H1 (cell line): Measurements from ENCODE around the gene ADAMTS17. TPM values are rescaled to one million over a fixed set of nuclear protein-coding genes. Genes with fewer than 3 reads are reported as not detected.

ENCODE experiments used
- CTCF ChIA-PET: fragments of 300-600 bp; sonication (Branson Sonifier 250); formaldehyde crosslinking; loops from one replicate; lab custom pipeline; 2021; ENCODE audit not compliant: partially characterized antibody; lab: Charles Lee
- POLR2A ChIA-PET: fragments of 300-600 bp; sonication (Branson Sonifier 250); formaldehyde crosslinking; loops from one replicate; lab custom pipeline; 2021; ENCODE audit warnings: inconsistent platforms; ENCODE audit not compliant: partially characterized antibody; lab: Charles Lee
- DNase-seq, 2 experiments: peaks; one replicate each; pipeline versions ENCODE4 v3.0.0 to v3.0.0-alpha.2; 2010 to 2022; ENCODE audit warnings: low spot score in 2 of 2, low read depth in 1 of 2, mixed read lengths in 1 of 2
- FAIRE-seq: peaks from 2 replicates; lab custom pipeline; 2011; peaks lifted over from hg19 to GRCh38; lab: Jason Lieb, UNC
- H2AFZ ChIP-seq: 2 replicates; pipeline ENCODE4 v1.8.1; 2012; ENCODE audit warnings: low read length, inconsistent platforms
- H2AK5ac ChIP-seq: 2 replicates; pipeline ENCODE4 v1.6.1; 2013; ENCODE audit warnings: low read depth, low read length
- H2BK120ac ChIP-seq: replicated peaks from 2 replicates; pipeline ENCODE3; 2013; ENCODE audit warnings: low read depth, low read length, inconsistent platforms
- H2BK12ac ChIP-seq: 2 replicates; pipeline ENCODE4 v1.6.1; 2013; ENCODE audit warnings: low read depth, low read length
- H2BK15ac ChIP-seq: 2 replicates; pipeline ENCODE4 v1.6.1; 2013; ENCODE audit warnings: low read length
- H2BK20ac ChIP-seq: 2 replicates; pipeline ENCODE4 v1.6.1; 2013; ENCODE audit warnings: low read length
- H2BK5ac ChIP-seq: 2 replicates; pipeline ENCODE4 v1.6.1; 2013; ENCODE audit warnings: low read depth, low read length
- H3K14ac ChIP-seq: 2 replicates; pipeline ENCODE4 v1.6.1; 2013; ENCODE audit warnings: inconsistent platforms; ENCODE audit not compliant: insufficient read length
- H3K18ac ChIP-seq: 2 replicates; pipeline ENCODE4 v1.6.1; 2013; ENCODE audit warnings: low read length; ENCODE audit errors: extremely low read depth
- H3K23ac ChIP-seq: 2 replicates; pipeline ENCODE4 v1.6.1; 2013; ENCODE audit warnings: inconsistent platforms; ENCODE audit not compliant: insufficient read length
- H3K23me2 ChIP-seq: 2 replicates; pipeline ENCODE4 v1.6.1; 2013; ENCODE audit warnings: low read depth, low read length
- H3K27ac ChIP-seq: 2 replicates; pipeline ENCODE4 v1.6.1; 2011; ENCODE audit warnings: low read depth, low read length, inconsistent platforms
- H3K27me3 ChIP-seq, 4 experiments: replicated peaks in 1 of 4; 1 replicate in 1 of 4; 2 replicates in 3 of 4; pipeline versions ENCODE4 v1.6.1 to v1.8.1; 2011 to 2013; ENCODE audit warnings: low read length in 3 of 4, mild to moderate bottlenecking in 3 of 4, inconsistent platforms in 2 of 4, mixed read lengths in 2 of 4, moderate library complexity in 1 of 4; ENCODE audit not compliant: control insufficient read depth in 3 of 4, insufficient read depth in 3 of 4; ENCODE audit errors: extremely low read depth in 1 of 4
- H3K36me3 ChIP-seq, 4 experiments: 2 replicates each; pipeline versions ENCODE4 v1.6.1 to v1.8.1; 2011 to 2013; ENCODE audit warnings: mild to moderate bottlenecking in 4 of 4, low read length in 3 of 4, moderate library complexity in 2 of 4, control low read depth in 1 of 4, inconsistent platforms in 1 of 4; ENCODE audit not compliant: insufficient read depth in 4 of 4, control insufficient read depth in 2 of 4
- H3K4ac ChIP-seq: replicated peaks from 2 replicates; pipeline ENCODE3; 2013; ENCODE audit warnings: low read length, low read depth, mixed read lengths, inconsistent platforms; ENCODE audit not compliant: insufficient read length
- H3K4me1 ChIP-seq, 4 experiments: replicated peaks in 1 of 4; 1 replicate in 1 of 4; 2 replicates in 3 of 4; pipeline versions ENCODE4 v1.6.1 to v1.8.1; 2011 to 2013; ENCODE audit warnings: low read length in 3 of 4, inconsistent platforms in 2 of 4, mixed read lengths in 1 of 4; ENCODE audit not compliant: insufficient read depth in 4 of 4, control insufficient read depth in 3 of 4
- H3K4me2 ChIP-seq, 2 experiments: 2 replicates each; pipeline versions ENCODE4 v1.6.1 to v1.8.1; 2011 to 2013; ENCODE audit warnings: low read depth in 2 of 2, low read length in 2 of 2, control low read depth in 1 of 2, inconsistent platforms in 1 of 2, mild to moderate bottlenecking in 1 of 2; ENCODE audit not compliant: insufficient read depth in 1 of 2
- H3K4me3 ChIP-seq, 4 experiments: fragments of 200-600, 300-600 bp in 1 of 4; sonication (generic), shearing (Covaris generic), sonication (Bioruptor Twin) in 1 of 4; 2 replicates each; pipeline versions ENCODE4 v1.5.1 to v1.8.1; 2011 to 2016; ENCODE audit warnings: low read length in 4 of 4, low read depth in 3 of 4, control low read depth in 2 of 4, inconsistent platforms in 2 of 4, mild to moderate bottlenecking in 2 of 4, mixed read lengths in 1 of 4, moderate library complexity in 1 of 4; ENCODE audit not compliant: insufficient read depth in 2 of 4; ENCODE audit errors: extremely low read depth in 1 of 4
- H3K56ac ChIP-seq: replicated peaks from 2 replicates; pipeline ENCODE3; 2013; ENCODE audit warnings: low read depth, mild to moderate bottlenecking, mixed read lengths, low read length, inconsistent platforms; ENCODE audit not compliant: insufficient read length
- H3K79me1 ChIP-seq: 2 replicates; pipeline ENCODE4 v1.6.1; 2013; ENCODE audit warnings: low read depth, low read length, control low read depth
- H3K79me2 ChIP-seq, 2 experiments: 2 replicates each; pipeline versions ENCODE4 v1.6.1 to v1.8.1; 2012 to 2013; ENCODE audit warnings: low read length in 2 of 2, mild to moderate bottlenecking in 2 of 2, inconsistent platforms in 1 of 2; ENCODE audit not compliant: insufficient read depth in 2 of 2, control insufficient read depth in 1 of 2
- H3K9ac ChIP-seq, 4 experiments: replicated peaks in 1 of 4; 1 replicate in 1 of 4; 2 replicates in 3 of 4; pipeline versions ENCODE4 v1.6.1 to v1.8.1; 2011 to 2013; ENCODE audit warnings: low read depth in 3 of 4, low read length in 3 of 4, control low read depth in 2 of 4, mild to moderate bottlenecking in 2 of 4, moderate library complexity in 2 of 4, inconsistent platforms in 1 of 4; ENCODE audit errors: extremely low read depth in 1 of 4
- H3K9me3 ChIP-seq, 2 experiments: 2 replicates each; pipeline versions ENCODE4 v1.6.1 to v1.8.1; 2012 to 2013; ENCODE audit warnings: mild to moderate bottlenecking in 2 of 2, moderate library complexity in 2 of 2, control low read depth in 1 of 2, inconsistent platforms in 1 of 2, low read depth in 1 of 2, low read length in 1 of 2, mixed read lengths in 1 of 2; ENCODE audit not compliant: insufficient read depth in 2 of 2
- H4K20me1 ChIP-seq, 2 experiments: replicated peaks in 1 of 2; 2 replicates each; pipeline versions ENCODE3 to v1.8.1; 2011 to 2013; ENCODE audit warnings: inconsistent platforms in 2 of 2, low read length in 2 of 2, mild to moderate bottlenecking in 1 of 2; ENCODE audit not compliant: insufficient read depth in 2 of 2, control insufficient read depth in 1 of 2
- H4K5ac ChIP-seq: 2 replicates; pipeline ENCODE4 v1.6.1; 2013; ENCODE audit warnings: low read length, low read depth, mixed read lengths, inconsistent platforms; ENCODE audit not compliant: insufficient read length
- H4K8ac ChIP-seq: 2 replicates; pipeline ENCODE4 v1.8.0; 2013; ENCODE audit warnings: mild to moderate bottlenecking, moderate library complexity, low read length, inconsistent platforms; ENCODE audit not compliant: insufficient read depth; ENCODE audit errors: extremely low read depth
- H4K91ac ChIP-seq: replicated peaks from 2 replicates; pipeline ENCODE3; 2013; ENCODE audit warnings: low read length, mixed read lengths, inconsistent platforms; ENCODE audit not compliant: insufficient read length
- CHD1 ChIP-seq: IDR thresholded peaks from 2 replicates; pipeline ENCODE4 v1.6.1; 2012; ENCODE audit warnings: low read depth, low read length, improper control_type of control experiment
- YY1 ChIP-seq: IDR thresholded peaks from 2 replicates; pipeline ENCODE4 v1.6.1; 2011; ENCODE audit warnings: low read depth, mild to moderate bottlenecking, low read length
- WGBS, 2 experiments: shearing (Covaris generic) in 1 of 2; methylation state at CpG; one replicate each; pipeline versions ENCODE4 v1.1.6 to v1.1.7; 2013 to 2015; ENCODE audit warnings: low lambda C conversion rate in 2 of 2, mixed read lengths in 2 of 2, inconsistent platforms in 1 of 2, low coverage in 1 of 2, missing lambda C conversion rate in 1 of 2; ENCODE audit not compliant: insufficient replicate concordance in 2 of 2, insufficient coverage in 1 of 2, insufficient read length in 1 of 2; ENCODE audit errors: extremely low coverage in 1 of 2, missing lambda C conversion rate in 1 of 2; 5-methylcytosine and 5-hydroxymethylcytosine counted together
- polyA plus RNA-seq, 7 experiments: library from polyadenylated mRNA; depleted of rRNA in 3 of 7; stranded (reverse) in 5 of 7; unstranded in 2 of 7; fragments of >200 nt in 5 of 7; fragments of 200-250 nt in 2 of 7; gene quantifications; 1 replicate in 5 of 7; 2 replicates in 1 of 7; 4 replicates in 1 of 7; pipeline versions ENCODE4 v1.2.1 to v1.2.3, GENCODE V29; 2011 to 2013; ENCODE audit warnings: missing spikeins in 2 of 7, mixed read lengths in 2 of 7
- total RNA-seq: library from RNA; stranded (reverse); fragmentation: NEBNext Ultra II Directional; extraction: Animal tissue kit (Norgen Biotek cat#: 25700); gene quantifications from 2 replicates; pipeline ENCODE4 v1.2.1, GENCODE V29; 2021

ADAMTS17 gene
- total and polyA plus RNA-seq, 2 of the 8 experiments (the other 6 are each of a cell fraction or from before 2014, with no cell fraction given), result 0.51 to 1.7 TPM

DNA sequence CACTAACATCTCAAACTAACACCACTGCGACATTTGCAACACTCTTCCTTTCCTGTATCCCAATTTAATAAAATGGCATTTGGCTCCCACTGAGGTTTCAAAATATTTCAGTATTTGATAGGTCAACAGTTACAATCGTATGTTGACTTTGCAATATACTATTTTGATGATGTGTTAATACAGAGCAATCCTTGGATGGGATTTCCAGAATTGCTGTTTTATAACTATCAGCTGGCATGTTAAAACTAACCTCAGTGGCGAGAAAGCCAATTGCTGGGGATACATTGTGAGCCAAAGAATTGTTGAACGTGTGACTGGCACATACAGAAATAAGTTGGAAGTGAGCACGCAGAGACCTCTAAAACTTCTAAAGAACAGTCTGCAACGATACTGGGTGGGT lies 382.4 kb downstream of the ADAMTS17 start:
- no peak overlapping the region for H2BK120ac ChIP-seq
- H4K5ac ChIP-seq, result no peak overlapping the region
- no peak overlapping the region for H2BK5ac ChIP-seq
- H3K23me2 ChIP-seq, result no peaks in the 10 kb centered on the region
- no peaks in the 10 kb centered on the region for H3K36me3 ChIP-seq
- no peaks in the 10 kb centered on the region; a peak in 1 of 4 replicates for H3K9me3 ChIP-seq
- no peak overlapping the region for H4K91ac ChIP-seq
- DNase-seq (no peak), FAIRE-seq (no peak)
- peaks cover 0 to 2% (median 0%) of the 10 kb centered on the region in 4 experiments; a peak in 1 of 7 replicates for H3K27me3 ChIP-seq
- no peak overlapping the region for H3K9ac ChIP-seq
- H4K20me1 ChIP-seq, result no peaks in the 10 kb centered on the region
- ChIA-PET CTCF (interaction anchor here (0.9 to 5.4 kb wide), 7 partner anchors 11 to 392 kb away, joined by 3 to 42 read pairs (median 6); no protein-coding TSS in a partner anchor), POLR2A (no interaction called here)
- WGBS, 2 experiments, result 88% methylated on average over 6 of the region's 6 CpGs; no CpG with 5 or more reads in 1 of the 2 experiments
- H3K27ac ChIP-seq, result no peak overlapping the region
- H3K4me2 ChIP-seq, result no peak overlapping the region
- H3K79me2 ChIP-seq, result no peaks in the 10 kb centered on the region
- no peak overlapping the region for H3K56ac ChIP-seq
- H2BK15ac ChIP-seq, result no peak overlapping the region
- no peak overlapping the region for H3K18ac ChIP-seq
- H2AFZ ChIP-seq, result no peak overlapping the region
- no peak overlapping the region for H3K23ac ChIP-seq
- H3K79me1 ChIP-seq, result no peaks in the 10 kb centered on the region
- H2AK5ac ChIP-seq, result no peak overlapping the region
- H3K14ac ChIP-seq, result no peak overlapping the region
- peaks cover 0 to 3% (median 1%) of the 10 kb centered on the region in 4 experiments; a peak in 2 of 7 replicates for H3K4me1 ChIP-seq
- no peak overlapping the region for H2BK20ac ChIP-seq
- H4K8ac ChIP-seq, result no peak overlapping the region
- no peak overlapping the region for H3K4me3 ChIP-seq
- H3K4ac ChIP-seq, result no peak overlapping the region
- no peak overlapping the region for H2BK12ac ChIP-seq
- TF ChIP-seq YY1 (no peak), CHD1 (no peak)
